Embryonic facial prominence (tissue), 1 donor: ENCODE results near the gene ZDHHC14.
"Not testable (repeated sequence)": the region's sequence is repeated elsewhere in the genome, so short reads cannot be mapped to it uniquely, and the experiment has no call there.

Experiments
- DNase-seq: peaks from one replicate; pipeline ENCODE4 v3.0.0-alpha.2; 2016; ENCODE audit errors: extremely low spot score

The ZDHHC14 gene

GRCh38 chr6:157380779-157381561 lies at the start of gene ZDHHC14:
Gene ZDHHC14, plus strand, starts transcription at chr6:157381190.
- DNase-seq: peak; percentile 69

- no peak for DNase-seq
These were observed 48.2 kb upstream of the ZDHHC14 start for GRCh38 chr6:157332813-157333212.

GRCh38 chr6:157333537-157333936 lies 47.5 kb upstream of the ZDHHC14 start:
- no peak for DNase-seq

- DNase-seq: no peak
These were observed 47.0 kb upstream of the ZDHHC14 start for GRCh38 chr6:157333956-157334355.

DNA sequence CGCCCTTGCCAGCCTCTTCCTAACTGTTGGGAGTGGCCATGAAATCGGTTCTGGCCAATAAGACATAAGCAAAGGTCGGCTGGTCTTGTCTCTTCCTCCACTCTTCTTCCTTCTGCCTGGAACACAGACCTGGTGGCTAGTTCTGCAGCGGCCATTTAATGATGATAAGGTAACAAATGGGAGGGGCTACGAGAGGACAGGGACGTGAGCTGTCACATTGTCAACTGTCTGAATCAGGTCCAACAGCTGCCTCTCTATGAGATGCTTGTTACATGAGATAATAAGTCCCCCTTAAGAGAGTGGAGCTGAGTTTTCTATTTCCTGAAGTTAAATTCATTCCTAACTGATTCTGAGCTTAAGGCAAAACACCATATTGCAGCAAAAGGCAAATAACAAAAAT lies 45.2 kb upstream of the ZDHHC14 start:
- no peak for DNase-seq

- DNase-seq: not testable (repeated sequence)
These were observed 43.7 kb upstream of the ZDHHC14 start for GRCh38 chr6:157337276-157337675.

GRCh38 chr6:157337751-157338150 lies 43.2 kb upstream of the ZDHHC14 start:
- DNase-seq: no peak

DNA sequence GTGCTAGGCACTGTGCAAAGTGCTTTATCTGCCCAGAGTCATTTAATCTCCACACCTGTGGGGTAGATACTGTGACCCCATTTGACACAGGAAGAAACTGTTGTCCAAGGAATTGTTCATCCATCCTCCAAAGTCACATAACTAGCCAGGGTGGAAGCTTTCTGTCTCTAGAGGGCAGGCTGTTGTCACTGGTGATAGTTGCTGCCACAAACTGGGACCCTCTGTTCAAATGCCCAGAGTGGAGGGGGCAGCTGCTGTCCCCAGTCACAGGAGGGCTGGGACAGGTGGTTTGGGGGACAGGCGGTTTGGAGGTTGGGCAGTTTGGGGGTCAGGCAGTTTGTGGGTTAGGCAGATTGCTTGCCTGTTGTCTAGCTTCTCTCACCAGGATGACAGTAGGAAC lies 41.6 kb upstream of the ZDHHC14 start:
- DNase-seq: no peak

DNA sequence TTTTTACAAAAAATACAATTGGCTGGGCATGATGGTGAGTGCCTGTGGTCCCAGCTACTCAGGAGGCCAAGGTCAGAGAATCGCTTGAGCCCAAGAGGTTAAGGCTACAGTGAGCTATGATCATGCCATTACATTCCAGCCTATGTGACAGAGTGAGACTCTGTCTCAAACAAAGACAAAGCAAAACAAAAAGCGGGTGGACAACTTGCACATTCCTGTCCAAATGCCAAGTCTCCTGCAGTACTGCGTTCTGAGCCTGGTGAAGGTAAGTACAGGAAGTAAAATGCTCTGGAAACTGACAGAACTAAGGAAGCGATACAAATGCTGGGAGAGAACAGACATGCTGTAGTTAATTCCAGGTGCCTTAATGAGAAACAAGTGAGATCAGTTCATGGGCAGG lies 37.3 kb upstream of the ZDHHC14 start:
- DNase-seq: no peak

- no peak for DNase-seq
These were observed 34.6 kb upstream of the ZDHHC14 start for GRCh38 chr6:157346373-157346772.

- DNase-seq: no peak
These were observed 22.7 kb upstream of the ZDHHC14 start for GRCh38 chr6:157358287-157358686.

DNA sequence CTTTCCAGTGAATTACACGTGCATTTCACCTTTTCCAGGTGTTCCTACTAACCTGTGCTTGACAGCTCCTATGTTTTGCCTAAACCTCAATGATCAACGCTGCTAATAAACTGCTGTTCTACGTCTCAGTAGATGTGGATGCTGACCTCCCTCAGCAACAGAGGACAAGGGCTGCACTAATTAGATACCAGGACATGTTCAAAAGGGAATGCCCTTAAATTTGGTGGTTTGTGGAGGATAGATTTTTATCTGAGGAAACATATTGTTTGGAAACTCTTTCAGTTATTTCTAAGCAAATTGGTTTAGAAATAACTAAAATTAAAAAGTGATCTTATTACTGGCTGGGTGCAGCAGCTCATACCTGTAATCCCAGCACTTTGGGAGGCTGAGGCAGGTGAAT lies 19.1 kb upstream of the ZDHHC14 start:
- no peak for DNase-seq

DNA sequence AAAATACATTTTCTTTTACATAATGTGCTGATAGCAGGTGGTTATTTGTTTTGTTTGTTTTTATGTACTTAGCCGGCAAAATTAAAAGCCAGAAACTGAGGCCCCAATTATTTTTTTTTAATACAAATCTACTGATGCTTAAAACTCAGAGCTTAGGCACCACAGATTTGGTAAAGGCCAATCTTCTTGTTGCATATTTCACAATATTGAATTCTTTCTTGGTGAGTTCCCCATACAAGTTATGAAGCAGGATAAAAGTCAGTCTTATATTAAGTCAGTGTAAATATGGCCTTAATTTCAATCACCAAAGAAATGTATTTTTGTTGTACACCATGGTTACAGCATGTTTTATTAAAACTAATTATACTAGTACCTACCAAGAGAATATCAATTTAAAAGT lies 16.3 kb upstream of the ZDHHC14 start:
- DNase-seq: no peak

DNA sequence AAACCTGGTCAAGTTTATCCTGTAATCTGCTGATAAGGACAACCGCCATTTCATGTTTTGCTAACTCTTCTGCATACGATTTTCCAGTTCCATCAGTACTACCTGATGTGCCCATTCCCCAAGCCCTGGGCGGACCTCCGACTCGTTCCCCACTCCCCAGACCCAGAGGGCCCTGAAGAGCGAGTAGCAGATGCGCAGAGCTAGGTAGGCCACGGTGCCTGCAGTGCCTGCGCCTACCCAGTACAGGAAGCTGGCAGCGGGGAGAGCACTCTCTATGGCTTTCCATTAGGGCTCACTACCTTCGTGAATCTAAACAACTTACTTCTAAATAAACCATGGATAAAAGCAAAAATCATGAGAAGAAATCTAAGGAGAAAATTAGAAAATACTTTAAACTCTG lies 14.3 kb upstream of the ZDHHC14 start:
- no peak for DNase-seq

GRCh38 chr6:157368359-157369049 lies 12.5 kb upstream of the ZDHHC14 start:
- no peak for DNase-seq

- no peak for DNase-seq
These were observed 10.2 kb upstream of the ZDHHC14 start for GRCh38 chr6:157370755-157371154.

DNA sequence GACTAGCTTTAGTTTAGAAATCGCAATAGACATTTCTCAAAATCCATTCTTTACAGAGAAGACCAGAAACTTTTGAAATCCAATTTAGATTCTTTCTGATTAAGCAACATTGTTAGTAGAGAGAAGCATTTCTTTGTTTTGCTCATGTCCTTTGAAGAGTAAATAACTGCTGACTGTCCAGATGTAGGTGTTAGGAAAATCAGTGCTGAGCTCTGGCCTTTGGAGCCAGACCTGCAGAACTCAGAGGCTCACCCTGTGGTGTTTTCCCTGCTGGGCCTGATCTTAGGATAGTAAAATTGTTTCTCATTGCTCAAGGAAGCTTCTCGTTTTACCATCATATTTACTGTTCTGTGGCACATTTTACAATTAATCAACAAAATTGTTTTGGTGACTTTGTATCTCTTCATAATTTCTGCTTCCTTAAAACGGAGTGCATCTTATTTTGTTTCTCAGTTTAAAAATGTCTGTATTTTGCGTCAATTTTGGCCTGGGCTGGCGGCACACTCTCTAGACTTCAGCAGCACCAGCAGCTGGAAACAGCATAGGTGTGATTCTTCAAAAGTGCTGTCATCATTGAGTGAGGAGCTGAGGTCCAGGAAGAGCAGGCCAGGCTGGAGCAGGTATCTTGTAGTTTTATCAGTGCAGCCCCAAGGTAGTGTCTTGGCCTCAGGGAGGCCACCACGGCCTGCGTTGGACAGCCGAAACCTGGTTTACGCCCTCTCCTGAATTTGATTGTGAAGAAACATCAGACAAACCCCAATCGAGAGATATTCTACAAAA lies 8.3 kb upstream of the ZDHHC14 start:
- no peak for DNase-seq

DNA sequence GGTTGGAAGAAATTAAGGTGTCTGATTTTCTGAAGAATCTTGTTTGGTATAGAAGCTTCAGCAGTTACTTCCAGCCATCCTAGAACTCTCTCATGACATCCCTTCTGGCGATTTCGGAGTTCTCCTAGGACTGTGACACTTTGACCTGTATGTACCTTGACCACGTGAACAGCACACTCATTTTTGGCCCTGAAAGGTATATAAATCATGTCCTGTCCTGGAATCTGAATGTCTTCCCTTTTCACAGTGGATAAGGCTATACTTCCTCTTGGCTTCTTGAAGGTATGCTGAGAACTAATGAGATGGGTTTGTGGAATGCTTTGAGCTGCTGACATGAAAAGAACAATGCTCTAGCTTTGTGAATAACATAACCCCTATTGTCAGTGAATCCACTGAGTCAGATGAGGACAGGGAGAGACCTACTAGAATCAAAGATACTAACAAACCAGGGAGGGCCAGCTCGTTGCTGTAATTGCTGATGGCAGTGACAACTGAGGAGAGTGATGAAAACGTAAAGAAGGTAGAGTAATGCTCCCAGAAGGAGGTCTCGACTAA lies 6.0 kb upstream of the ZDHHC14 start:
- DNase-seq: no peak

GRCh38 chr6:157376241-157376640 lies 4.7 kb upstream of the ZDHHC14 start:
- DNase-seq: no peak

- DNase-seq: no peak
These were observed 4.2 kb upstream of the ZDHHC14 start for GRCh38 chr6:157376706-157377230.

DNA sequence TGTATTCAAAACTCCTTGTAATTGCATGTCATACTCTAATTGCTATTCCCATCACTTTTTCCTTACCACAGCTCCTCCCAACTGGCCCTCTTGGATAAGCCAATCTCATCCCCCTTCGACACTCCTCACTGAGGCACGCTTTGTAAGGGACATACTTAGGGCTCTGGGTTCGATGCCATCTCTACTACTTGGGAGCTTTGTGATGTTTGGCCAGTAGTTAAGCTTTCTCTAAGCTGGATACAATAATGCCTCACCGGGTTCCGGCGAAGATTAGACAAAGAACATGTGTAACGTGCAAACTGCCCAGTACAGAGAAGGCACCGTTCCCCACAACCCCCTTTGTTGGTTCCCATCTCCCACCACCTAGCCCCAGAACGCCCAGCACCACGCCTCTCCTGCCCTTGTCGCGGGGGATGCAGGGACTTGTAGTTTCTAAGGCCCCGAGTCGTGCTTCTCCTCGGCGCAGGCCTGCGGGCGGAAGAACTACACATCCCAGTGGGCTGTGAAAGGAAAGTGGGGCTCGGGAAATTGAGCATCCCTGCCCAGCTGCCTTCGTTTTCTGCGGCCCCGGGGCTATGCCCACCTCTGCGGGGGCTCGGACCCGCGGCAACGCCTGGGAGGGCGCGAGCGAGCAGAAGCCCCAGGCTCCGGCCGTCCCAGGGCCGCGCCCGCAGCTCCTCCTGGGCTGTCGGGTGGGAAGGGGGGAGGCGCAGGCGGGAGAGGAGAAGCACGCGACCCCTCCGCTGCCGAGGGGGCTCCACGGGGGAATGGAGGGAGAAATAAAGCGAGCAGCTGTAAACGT lies 1.1 kb upstream of the ZDHHC14 start:
- DNase-seq: peak; percentile 89
